Erythroblast (primary cell): ENCODE measurements around the gene DDA1.

ENCODE experiments used
- GATA1 ChIP-seq: IDR thresholded peaks from 2 replicates; pipeline ENCODE4 v1.6.1; 2011; ENCODE audit warnings: low read depth, mild to moderate bottlenecking, control low read depth, low read length, moderate library complexity
- POLR2A ChIP-seq: IDR thresholded peaks from 2 replicates; pipeline ENCODE4 v1.6.1; 2011; ENCODE audit warnings: mild to moderate bottlenecking, low read length

GRCh38 chr19:17321655-17322489 is 12.5 kb downstream of the DDA1 start:
- TF ChIP-seq POLR2A (no peak), GATA1 (no peak)
